ENCODE measurements around the gene BCLAF1. TPM values are rescaled to one million over a fixed set of nuclear protein-coding genes. Genes with fewer than 3 reads are reported as not detected.

BCLAF1 gene
- total RNA-seq, 1 experiment from 2014 or later, result 159 TPM

DNA sequence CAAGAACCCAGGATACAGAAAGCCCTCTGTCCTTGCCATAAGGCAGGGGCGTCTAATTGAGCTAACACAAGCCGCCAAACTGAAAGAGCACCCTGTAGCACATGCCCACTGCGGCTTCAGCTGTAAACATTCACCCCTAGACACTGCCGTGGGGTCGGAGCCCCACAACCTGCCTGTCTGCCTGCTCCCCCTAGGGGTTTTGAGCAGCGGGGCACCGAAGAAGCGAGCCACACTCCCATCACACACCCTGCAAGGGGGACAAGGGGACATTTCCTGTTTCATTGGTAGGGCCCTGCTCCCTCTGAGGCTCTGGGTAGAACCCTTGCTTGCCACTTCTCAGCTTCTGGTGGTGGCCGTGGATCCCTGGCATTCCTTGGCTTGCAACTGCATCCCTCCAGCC lies 45.2 kb upstream of the BCLAF1 start:
- H3K9ac ChIP-seq (ENCODE audit: low read length), result no peak overlapping the region
- DNase-seq (ENCODE audit: low read depth, low spot score) (no peak), ATAC-seq (peak; percentile 80)
- intact Hi-C loops (cut with micrococcal nuclease), result no loop called here
- H4K20me1 ChIP-seq (ENCODE audit: insufficient read depth), result no peaks in the 10 kb centered on the region
- ChIA-PET CTCF (no interaction called here), POLR2A (no interaction called here), RAD21 (ENCODE audit: low non-redundant PET in 1 of 2, low total read pairs in 2 of 2, uncharacterized antibody in 2 of 2, unreplicated experiment in 2 of 2) (no interaction called here)
- no peak overlapping the region for H3K27ac ChIP-seq (ENCODE audit: low read depth, low read length)
- H3K9me2 ChIP-seq (ENCODE audit: insufficient read depth), result no peaks in the 10 kb centered on the region
- no peaks in the 10 kb centered on the region for H3K27me3 ChIP-seq (ENCODE audit: insufficient read depth, low read length)
- H3K9me3 ChIP-seq (ENCODE audit: control insufficient read depth in 1 of 2, insufficient read depth in 1 of 2, low read depth in 1 of 2, low read length in 2 of 2), result no peaks in the 10 kb centered on the region
- no peaks in the 10 kb centered on the region for H3K4me1 ChIP-seq (ENCODE audit: control insufficient read depth in 1 of 2, insufficient read depth in 2 of 2, low read length in 2 of 2)
- no peaks in the 10 kb centered on the region for H3K79me2 ChIP-seq (ENCODE audit: insufficient read depth, low read length)
- H3K36me3 ChIP-seq (ENCODE audit: control insufficient read depth in 1 of 2, insufficient read depth in 2 of 2, low read length in 2 of 2), result no peaks in the 10 kb centered on the region
- no TSS peak for BruUV-seq (replicated peaks)
- no peak for TF ChIP-seq TCF7L2 (IDR thresholded peaks at IDR 0.05; ENCODE audit: borderline replicate concordance, extremely low read depth, insufficient read depth, insufficient read length)
- TF ChIP-seq, protein P1, sequence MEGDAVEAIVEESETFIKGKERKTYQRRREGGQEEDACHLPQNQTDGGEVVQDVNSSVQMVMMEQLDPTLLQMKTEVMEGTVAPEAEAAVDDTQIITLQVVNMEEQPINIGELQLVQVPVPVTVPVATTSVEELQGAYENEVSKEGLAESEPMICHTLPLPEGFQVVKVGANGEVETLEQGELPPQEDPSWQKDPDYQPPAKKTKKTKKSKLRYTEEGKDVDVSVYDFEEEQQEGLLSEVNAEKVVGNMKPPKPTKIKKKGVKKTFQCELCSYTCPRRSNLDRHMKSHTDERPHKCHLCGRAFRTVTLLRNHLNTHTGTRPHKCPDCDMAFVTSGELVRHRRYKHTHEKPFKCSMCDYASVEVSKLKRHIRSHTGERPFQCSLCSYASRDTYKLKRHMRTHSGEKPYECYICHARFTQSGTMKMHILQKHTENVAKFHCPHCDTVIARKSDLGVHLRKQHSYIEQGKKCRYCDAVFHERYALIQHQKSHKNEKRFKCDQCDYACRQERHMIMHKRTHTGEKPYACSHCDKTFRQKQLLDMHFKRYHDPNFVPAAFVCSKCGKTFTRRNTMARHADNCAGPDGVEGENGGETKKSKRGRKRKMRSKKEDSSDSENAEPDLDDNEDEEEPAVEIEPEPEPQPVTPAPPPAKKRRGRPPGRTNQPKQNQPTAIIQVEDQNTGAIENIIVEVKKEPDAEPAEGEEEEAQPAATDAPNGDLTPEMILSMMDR (IDR thresholded peaks at IDR 0.05 in 2 of 3, conservative IDR thresholded peaks at IDR 0.05 in 1 of 3; ENCODE audit: borderline replicate concordance in 1 of 3, insufficient read depth in 1 of 3, low read depth in 2 of 3, low read length in 2 of 3), result peak in 2 of 3 experiments; percentile 38 to 47; a peak in 3 of 6 replicates
- H3K4me2 ChIP-seq (ENCODE audit: low read length), result no peak overlapping the region
- H3K4me3 ChIP-seq (replicated peaks in 1 of 2; ENCODE audit: low read depth in 1 of 2, low read length in 2 of 2), result no peak overlapping the region
- no peak overlapping the region for H2AFZ ChIP-seq (ENCODE audit: low read depth, low read length, poor library complexity, severe bottlenecking)

DNA sequence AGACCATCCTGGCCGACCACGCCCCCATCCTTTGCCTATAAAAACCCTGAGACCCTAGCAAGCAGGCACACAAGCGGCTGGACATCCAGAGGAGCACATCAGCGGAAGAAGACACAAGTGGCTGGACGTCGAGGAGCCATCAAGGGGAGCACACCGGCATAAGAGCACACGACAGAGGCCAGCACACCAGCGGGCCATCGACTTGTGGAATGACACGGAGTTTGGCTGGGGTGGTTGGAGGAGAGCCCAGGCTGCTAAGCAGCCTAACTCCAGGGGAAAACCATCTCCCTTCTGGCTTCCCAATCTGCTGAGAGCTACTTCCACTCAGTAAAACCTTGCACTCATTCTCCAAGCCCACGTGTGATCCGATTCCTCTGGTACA lies 44.8 kb upstream of the BCLAF1 start:
- POLR2A ChIA-PET, result no interaction called here
- H3K4me1 ChIP-seq (ENCODE audit: control insufficient read depth in 1 of 2, insufficient read depth in 2 of 2, low read length in 2 of 2), result no peaks in the 10 kb centered on the region
- H2AFZ ChIP-seq (ENCODE audit: low read depth, low read length, poor library complexity, severe bottlenecking), result no peak overlapping the region
- no peaks in the 10 kb centered on the region for H3K79me2 ChIP-seq (ENCODE audit: insufficient read depth, low read length)
- DNase-seq (ENCODE audit: low read depth, low spot score), result no peak
- H4K20me1 ChIP-seq (ENCODE audit: insufficient read depth), result no peaks in the 10 kb centered on the region
- H3K4me2 ChIP-seq (ENCODE audit: low read length), result no peak overlapping the region
- no peak overlapping the region for H3K9ac ChIP-seq (ENCODE audit: low read length)
- no peaks in the 10 kb centered on the region for H3K27me3 ChIP-seq (ENCODE audit: insufficient read depth, low read length)
- BruUV-seq (replicated peaks), result no TSS peak
- no peak overlapping the region for H3K27ac ChIP-seq (ENCODE audit: low read depth, low read length)
- no peaks in the 10 kb centered on the region for H3K9me3 ChIP-seq (ENCODE audit: control insufficient read depth in 1 of 2, insufficient read depth in 1 of 2, low read depth in 1 of 2, low read length in 2 of 2)
- no peak for ATAC-seq
- H3K9me2 ChIP-seq (ENCODE audit: insufficient read depth), result no peaks in the 10 kb centered on the region
- H3K36me3 ChIP-seq (ENCODE audit: control insufficient read depth in 1 of 2, insufficient read depth in 2 of 2, low read length in 2 of 2), result no peaks in the 10 kb centered on the region
- CTCF ChIA-PET, result no interaction called here
- RAD21 ChIA-PET (ENCODE audit: low non-redundant PET in 1 of 2, low total read pairs in 2 of 2, uncharacterized antibody in 2 of 2, unreplicated experiment in 2 of 2), result no interaction called here
- intact Hi-C loops (cut with micrococcal nuclease), result no loop called here
- H3K4me3 ChIP-seq (replicated peaks in 1 of 2; ENCODE audit: low read depth in 1 of 2, low read length in 2 of 2), result no peak overlapping the region
- TF ChIP-seq, protein P2, sequence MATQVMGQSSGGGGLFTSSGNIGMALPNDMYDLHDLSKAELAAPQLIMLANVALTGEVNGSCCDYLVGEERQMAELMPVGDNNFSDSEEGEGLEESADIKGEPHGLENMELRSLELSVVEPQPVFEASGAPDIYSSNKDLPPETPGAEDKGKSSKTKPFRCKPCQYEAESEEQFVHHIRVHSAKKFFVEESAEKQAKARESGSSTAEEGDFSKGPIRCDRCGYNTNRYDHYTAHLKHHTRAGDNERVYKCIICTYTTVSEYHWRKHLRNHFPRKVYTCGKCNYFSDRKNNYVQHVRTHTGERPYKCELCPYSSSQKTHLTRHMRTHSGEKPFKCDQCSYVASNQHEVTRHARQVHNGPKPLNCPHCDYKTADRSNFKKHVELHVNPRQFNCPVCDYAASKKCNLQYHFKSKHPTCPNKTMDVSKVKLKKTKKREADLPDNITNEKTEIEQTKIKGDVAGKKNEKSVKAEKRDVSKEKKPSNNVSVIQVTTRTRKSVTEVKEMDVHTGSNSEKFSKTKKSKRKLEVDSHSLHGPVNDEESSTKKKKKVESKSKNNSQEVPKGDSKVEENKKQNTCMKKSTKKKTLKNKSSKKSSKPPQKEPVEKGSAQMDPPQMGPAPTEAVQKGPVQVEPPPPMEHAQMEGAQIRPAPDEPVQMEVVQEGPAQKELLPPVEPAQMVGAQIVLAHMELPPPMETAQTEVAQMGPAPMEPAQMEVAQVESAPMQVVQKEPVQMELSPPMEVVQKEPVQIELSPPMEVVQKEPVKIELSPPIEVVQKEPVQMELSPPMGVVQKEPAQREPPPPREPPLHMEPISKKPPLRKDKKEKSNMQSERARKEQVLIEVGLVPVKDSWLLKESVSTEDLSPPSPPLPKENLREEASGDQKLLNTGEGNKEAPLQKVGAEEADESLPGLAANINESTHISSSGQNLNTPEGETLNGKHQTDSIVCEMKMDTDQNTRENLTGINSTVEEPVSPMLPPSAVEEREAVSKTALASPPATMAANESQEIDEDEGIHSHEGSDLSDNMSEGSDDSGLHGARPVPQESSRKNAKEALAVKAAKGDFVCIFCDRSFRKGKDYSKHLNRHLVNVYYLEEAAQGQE (IDR thresholded peaks at IDR 0.05; ENCODE audit: low read depth), result no peak
- no peak for TF ChIP-seq POLR2AphosphoS5 (IDR thresholded peaks at IDR 0.05; ENCODE audit: low read depth, low read length)
- TF ChIP-seq TCF7L2 (IDR thresholded peaks at IDR 0.05; ENCODE audit: borderline replicate concordance, extremely low read depth, insufficient read depth, insufficient read length), result no peak
- TF ChIP-seq SIN3A (IDR thresholded peaks at IDR 0.05; ENCODE audit: low read depth), result no peak
- TF ChIP-seq SRF (IDR thresholded peaks at IDR 0.05; ENCODE audit: low read depth), result no peak
- TF ChIP-seq, protein P3, sequence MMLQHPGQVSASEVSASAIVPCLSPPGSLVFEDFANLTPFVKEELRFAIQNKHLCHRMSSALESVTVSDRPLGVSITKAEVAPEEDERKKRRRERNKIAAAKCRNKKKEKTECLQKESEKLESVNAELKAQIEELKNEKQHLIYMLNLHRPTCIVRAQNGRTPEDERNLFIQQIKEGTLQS (IDR thresholded peaks at IDR 0.05), result no peak
- no peak for TF ChIP-seq ELF1 (IDR thresholded peaks at IDR 0.05; ENCODE audit: borderline replicate concordance, low read depth)
- no peak for TF ChIP-seq RAD21 (IDR thresholded peaks at IDR 0.05; ENCODE audit: low read depth)
- no peak for TF ChIP-seq YY1 (IDR thresholded peaks at IDR 0.05; ENCODE audit: extremely low read depth, insufficient replicate concordance, low read depth, low read length)
- TF ChIP-seq CBX3 (IDR thresholded peaks at IDR 0.05; ENCODE audit: low read depth), result no peak
- TF ChIP-seq CEBPB (IDR thresholded peaks at IDR 0.05; ENCODE audit: low read depth), result no peak
- TF ChIP-seq SP1 (IDR thresholded peaks at IDR 0.05; ENCODE audit: low read depth), result no peak
- no peak for TF ChIP-seq EGR1 (IDR thresholded peaks at IDR 0.05; ENCODE audit: low read depth)

Data from HCT116 (cell line).